HCT116 (cell line): Measurements from ENCODE around the gene KCNQ1OT1. TPM values are rescaled to one million over a fixed set of nuclear protein-coding genes. Genes with fewer than 3 reads are reported as not detected.

Experiments
- ATAC-seq: fragments of 200-7000 bp; cut with Tn5 transposase; 2 replicates; pipeline ENCODE4 v1.9.1; 2020; ENCODE audit warnings: mild to moderate bottlenecking, moderate library complexity
- BruUV-seq: library from RNA; stranded (reverse); fragments of 400-500 nt; replicated peaks from 2 replicates; lab custom pipeline; 2021; lab: Mats Ljungman, UMichigan
- CTCF ChIA-PET: fragments of 300-600 bp; sonication (Branson Sonifier 250); formaldehyde crosslinking; loops from one replicate; lab custom pipeline; 2021; ENCODE audit warnings: antibody characterized with exemption; lab: Charles Lee
- POLR2A ChIA-PET: fragments of 300-600, 350-600 bp; sonication (Branson Sonifier 250); formaldehyde crosslinking; loops from one replicate; lab custom pipeline; 2021; ENCODE audit warnings: antibody characterized with exemption; lab: Charles Lee
- RAD21 ChIA-PET, 2 experiments: fragments of 300-600 bp; sonication (Branson Sonifier 250); formaldehyde crosslinking; loops; one replicate each; lab custom pipeline; 2023; ENCODE audit warnings: low total read pairs in 2 of 2; ENCODE audit not compliant: uncharacterized antibody in 2 of 2, unreplicated experiment in 2 of 2, low non-redundant PET in 1 of 2; lab: Charles Lee
- DNase-seq: peaks from one replicate; pipeline ENCODE4 v3.0.0-alpha.2; 2010; ENCODE audit warnings: low read depth, low spot score
- H2AFZ ChIP-seq: fragments of 200-600 bp; shearing (Covaris generic), sonication (generic); 2 replicates; pipeline ENCODE4 v1.6.1; 2017; ENCODE audit warnings: low read depth, mixed run types, mixed read lengths, antibody characterized with exemption, low read length; ENCODE audit not compliant: poor library complexity, severe bottlenecking
- H3K27ac ChIP-seq: 2 replicates; pipeline ENCODE4 v1.5.1; 2012; ENCODE audit warnings: low read depth, low read length
- H3K27me3 ChIP-seq: fragments of 200-600 bp; sonication (generic); 2 replicates; pipeline ENCODE4 v1.6.1; 2016; ENCODE audit warnings: mixed run types, low read length, mixed read lengths; ENCODE audit not compliant: insufficient read depth
- H3K36me3 ChIP-seq, 2 experiments: fragments of 200-500 bp in 1 of 2; fragments of 200-600 bp in 1 of 2; sonication (Bioruptor generic) in 1 of 2; sonication (generic) in 1 of 2; 2 replicates each; pipeline versions ENCODE4 v1.5.1 to v1.6.1; 2014 to 2016; ENCODE audit warnings: low read length in 2 of 2, inconsistent platforms in 1 of 2, mixed read lengths in 1 of 2, mixed run types in 1 of 2; ENCODE audit not compliant: insufficient read depth in 2 of 2, control insufficient read depth in 1 of 2
- H3K4me1 ChIP-seq, 2 experiments: fragments of 200-600 bp in 1 of 2; sonication (generic) in 1 of 2; 2 replicates each; pipeline versions ENCODE4 v1.5.1 to v1.6.1; 2012 to 2017; ENCODE audit warnings: low read length in 2 of 2, inconsistent platforms in 1 of 2, mild to moderate bottlenecking in 1 of 2, mixed read lengths in 1 of 2, mixed run types in 1 of 2, moderate library complexity in 1 of 2; ENCODE audit not compliant: insufficient read depth in 2 of 2, control insufficient read depth in 1 of 2
- H3K4me2 ChIP-seq: fragments of 200-600 bp; sonication (generic); 2 replicates; pipeline ENCODE4 v1.6.1; 2017; ENCODE audit warnings: mixed run types, low read length, mixed read lengths
- H3K4me3 ChIP-seq, 2 experiments: fragments of 200-600 bp in 1 of 2; sonication (generic) in 1 of 2; replicated peaks in 1 of 2; 2 replicates each; pipeline ENCODE4 v1.5.1; 2011 to 2016; ENCODE audit warnings: low read length in 2 of 2, control low read depth in 1 of 2, low read depth in 1 of 2, mild to moderate bottlenecking in 1 of 2, mixed read lengths in 1 of 2, mixed run types in 1 of 2
- H3K79me2 ChIP-seq: fragments of 200-600 bp; sonication (generic); 2 replicates; pipeline ENCODE4 v1.6.1; 2017; ENCODE audit warnings: mild to moderate bottlenecking, mixed run types, low read length, moderate library complexity, mixed read lengths; ENCODE audit not compliant: insufficient read depth
- H3K9ac ChIP-seq: fragments of 200-600 bp; sonication (generic); 2 replicates; pipeline ENCODE4 v1.6.1; 2016; ENCODE audit warnings: low read length, mixed read lengths
- H3K9me2 ChIP-seq: fragments of 200-600 bp; sonication (generic), shearing (Covaris generic); 2 replicates; pipeline ENCODE4 v1.6.1; 2017; ENCODE audit warnings: mixed run types, mild to moderate bottlenecking, moderate library complexity; ENCODE audit not compliant: insufficient read depth
- H3K9me3 ChIP-seq, 2 experiments: fragments of 200-500 bp in 1 of 2; fragments of 200-600 bp in 1 of 2; sonication (Bioruptor generic) in 1 of 2; sonication (generic) in 1 of 2; 2 replicates each; pipeline ENCODE4 v1.6.1; 2014 to 2017; ENCODE audit warnings: low read length in 2 of 2, mixed read lengths in 2 of 2, inconsistent platforms in 1 of 2, low read depth in 1 of 2, mild to moderate bottlenecking in 1 of 2, mixed run types in 1 of 2, moderate library complexity in 1 of 2; ENCODE audit not compliant: control insufficient read depth in 1 of 2, insufficient read depth in 1 of 2
- H4K20me1 ChIP-seq: fragments of 200-600 bp; sonication (generic), shearing (Covaris generic); 2 replicates; pipeline ENCODE4 v1.6.1; 2017; ENCODE audit warnings: mixed run types, mild to moderate bottlenecking, moderate library complexity; ENCODE audit not compliant: insufficient read depth
- CBX3 ChIP-seq: IDR thresholded peaks from 2 replicates; pipeline ENCODE4 v1.6.1; 2012; ENCODE audit warnings: low read depth
- CEBPB ChIP-seq: IDR thresholded peaks from 2 replicates; pipeline ENCODE4 v1.6.1; 2012; ENCODE audit warnings: low read depth
- EGR1 ChIP-seq: IDR thresholded peaks from 2 replicates; pipeline ENCODE4 v1.6.1; 2012; ENCODE audit warnings: low read depth
- EZH2 ChIP-seq: fragments of 200-600 bp; sonication (generic); IDR thresholded peaks from 2 replicates; pipeline ENCODE4 v1.6.1; 2017; ENCODE audit warnings: antibody characterized with exemption, mixed run types
- FOSL1 ChIP-seq: IDR thresholded peaks from 2 replicates; pipeline ENCODE4 v1.6.1; 2012; ENCODE audit warnings: low read depth
- JUND ChIP-seq: IDR thresholded peaks from 2 replicates; pipeline ENCODE4 v1.6.1; 2012
- MAX ChIP-seq: IDR thresholded peaks from 2 replicates; pipeline ENCODE4 v1.6.1; 2012
- POLR2A ChIP-seq: IDR thresholded peaks from 2 replicates; pipeline ENCODE4 v1.7.0; 2011; ENCODE audit warnings: borderline replicate concordance; ENCODE audit not compliant: insufficient read depth, insufficient read length; ENCODE audit errors: extremely low read depth
- RAD21 ChIP-seq: IDR thresholded peaks from 2 replicates; pipeline ENCODE4 v1.6.1; 2012; ENCODE audit warnings: low read depth, mild to moderate bottlenecking
- REST ChIP-seq: IDR thresholded peaks from 2 replicates; pipeline ENCODE4 v1.6.1; 2012; ENCODE audit warnings: low read depth
- SIN3A ChIP-seq: IDR thresholded peaks from 2 replicates; pipeline ENCODE4 v1.6.1; 2012; ENCODE audit warnings: low read depth
- ZBTB33 ChIP-seq: IDR thresholded peaks from 2 replicates; pipeline ENCODE4 v1.6.1; 2011; ENCODE audit warnings: mild to moderate bottlenecking, low read length, moderate library complexity; ENCODE audit not compliant: insufficient replicate concordance; ENCODE audit errors: extremely low read depth
- ZFX ChIP-seq: fragments of 450-650 bp; IDR thresholded peaks from 2 replicates; pipeline ENCODE4 v1.6.1; 2017
- intact Hi-C: fragments of 100-400 bp; cut with micrococcal nuclease; formaldehyde crosslinking; loops from 2 replicates; pipeline ENCODE4 v1.10.0; 2022
- total RNA-seq: library from RNA; stranded (reverse); gene quantifications from one replicate; pipeline ENCODE4 v1.2.1, GENCODE V29; 2021; ENCODE audit not compliant: unreplicated experiment

KCNQ1OT1 gene
- total RNA-seq, 1 experiment from 2014 or later = 1.1 TPM

- no TSS peak for BruUV-seq
- Histone ChIP-seq H3K9me3 (no peaks in the 10 kb centered on the region), H3K36me3 (no peaks in the 10 kb centered on the region; a peak in 1 of 4 replicates), H3K4me3 (no peak overlapping the region), H4K20me1 (no peaks in the 10 kb centered on the region), H3K9ac (no peak overlapping the region), H2AFZ (no peak overlapping the region), H3K4me2 (no peak overlapping the region), H3K4me1 (no peaks in the 10 kb centered on the region), H3K27me3 (no peaks in the 10 kb centered on the region), H3K27ac (no peak overlapping the region), H3K9me2 (no peaks in the 10 kb centered on the region), H3K79me2 (peaks cover 54% of the 10 kb centered on the region)
- CTCF ChIA-PET = no interaction called here
- ATAC-seq (no peak), DNase-seq (no peak)
- POLR2A ChIA-PET = no interaction called here
- intact Hi-C loops = no loop called here
- TF ChIP-seq JUND (no peak), MAX (no peak), ZBTB33 (no peak), EZH2 (no peak), FOSL1 (no peak), EGR1 (no peak), ZFX (no peak), REST (no peak), CEBPB (no peak), SIN3A (no peak), POLR2A (no peak), CBX3 (no peak), RAD21 (no peak)
- RAD21 ChIA-PET = no interaction called here
Observed at GRCh38 chr11:2689651-2690575, 9.9 kb downstream of the KCNQ1OT1 start.
